Activated B cell treated with CpG ODN at 0.5 μM for 24 hours (primary cell): ENCODE measurements around the gene CCDC170. TPM values are rescaled to one million over a fixed set of nuclear protein-coding genes. Genes with fewer than 3 reads are reported as not detected.

ENCODE experiments used
- ATAC-seq: fragments of 200-7000 bp; cut with Tn5 transposase; one replicate; pipeline ENCODE4 v1.10.0; 2021; ENCODE audit warnings: low read depth, mild to moderate bottlenecking, moderate library complexity
- CTCF ChIA-PET: fragments of 350-600 bp; sonication (Branson Sonifier 250); formaldehyde crosslinking; loops from one replicate; lab custom pipeline; 2021; ENCODE audit warnings: antibody characterized with exemption; lab: Charles Lee
- POLR2A ChIA-PET: fragments of 350-600 bp; sonication (Branson Sonifier 250); formaldehyde crosslinking; loops from one replicate; lab custom pipeline; 2021; ENCODE audit warnings: antibody characterized with exemption; lab: Charles Lee
- DNase-seq: peaks from one replicate; pipeline ENCODE4 v3.0.0; 2022
- H3K27ac Mint-ChIP-seq: one replicate; pipeline ENCODE4 v1.8.0; 2020; ENCODE audit warnings: mixed read lengths
- H3K27me3 Mint-ChIP-seq: one replicate; pipeline ENCODE4 v1.8.0; 2021; ENCODE audit warnings: mixed read lengths
- H3K36me3 Mint-ChIP-seq: one replicate; pipeline ENCODE4 v1.8.0; 2021; ENCODE audit warnings: low read depth, mixed read lengths
- H3K4me1 Mint-ChIP-seq: one replicate; pipeline ENCODE4 v1.8.0; 2021; ENCODE audit warnings: mixed read lengths
- H3K4me3 Mint-ChIP-seq: one replicate; pipeline ENCODE4 v1.8.0; 2020; ENCODE audit warnings: mild to moderate bottlenecking, mixed read lengths
- H3K9me3 Mint-ChIP-seq: one replicate; pipeline ENCODE4 v1.8.0; 2020; ENCODE audit warnings: mixed read lengths
- intact Hi-C: fragments of 100-400 bp; cut with micrococcal nuclease; formaldehyde crosslinking; loops from one replicate; pipeline ENCODE4 v1.15.1; 2024
- total RNA-seq: library from RNA; stranded (reverse); gene quantifications from 2 replicates; pipeline ENCODE4 v1.2.3, GENCODE V29; 2022
- TF ChIP-seq, protein P1 (sequence below): fragments of 200-600 bp; IDR thresholded peaks from one replicate; pipeline ENCODE4 v1.8.0; 2022; ENCODE audit warnings: antibody characterized with exemption, mild to moderate bottlenecking

CCDC170 gene
- total RNA-seq, 1 donor from 2014 or later = not detected

DNA sequence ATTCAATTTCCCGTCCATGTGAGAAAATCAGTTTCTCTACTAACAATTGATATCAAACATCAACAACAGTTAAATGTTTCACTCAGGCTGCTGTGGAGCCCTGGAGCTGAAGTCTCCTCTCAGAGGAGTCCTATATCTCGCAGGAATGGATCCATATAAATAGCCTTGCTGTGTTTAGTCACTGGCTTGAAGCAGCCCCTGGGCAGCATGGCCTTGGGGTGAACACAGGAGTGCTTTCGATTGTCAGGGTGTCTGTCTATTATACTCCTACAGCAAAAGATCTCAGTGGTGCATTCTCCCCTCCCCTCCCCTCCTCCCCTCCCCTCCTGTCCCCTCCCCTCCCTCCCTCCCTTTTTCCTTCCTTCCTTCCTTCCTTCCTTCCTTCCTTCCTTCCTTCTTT, 141.9 kb downstream of the CCDC170 start:
- Mint-ChIP-seq H3K4me1 (no peaks in the 10 kb centered on the region), H3K9me3 (peaks cover 5% of the 10 kb centered on the region), H3K4me3 (no peak overlapping the region), H3K27ac (no peak overlapping the region), H3K27me3 (peaks cover 8% of the 10 kb centered on the region), H3K36me3 (no peaks in the 10 kb centered on the region)
- TF ChIP-seq, protein P1, sequence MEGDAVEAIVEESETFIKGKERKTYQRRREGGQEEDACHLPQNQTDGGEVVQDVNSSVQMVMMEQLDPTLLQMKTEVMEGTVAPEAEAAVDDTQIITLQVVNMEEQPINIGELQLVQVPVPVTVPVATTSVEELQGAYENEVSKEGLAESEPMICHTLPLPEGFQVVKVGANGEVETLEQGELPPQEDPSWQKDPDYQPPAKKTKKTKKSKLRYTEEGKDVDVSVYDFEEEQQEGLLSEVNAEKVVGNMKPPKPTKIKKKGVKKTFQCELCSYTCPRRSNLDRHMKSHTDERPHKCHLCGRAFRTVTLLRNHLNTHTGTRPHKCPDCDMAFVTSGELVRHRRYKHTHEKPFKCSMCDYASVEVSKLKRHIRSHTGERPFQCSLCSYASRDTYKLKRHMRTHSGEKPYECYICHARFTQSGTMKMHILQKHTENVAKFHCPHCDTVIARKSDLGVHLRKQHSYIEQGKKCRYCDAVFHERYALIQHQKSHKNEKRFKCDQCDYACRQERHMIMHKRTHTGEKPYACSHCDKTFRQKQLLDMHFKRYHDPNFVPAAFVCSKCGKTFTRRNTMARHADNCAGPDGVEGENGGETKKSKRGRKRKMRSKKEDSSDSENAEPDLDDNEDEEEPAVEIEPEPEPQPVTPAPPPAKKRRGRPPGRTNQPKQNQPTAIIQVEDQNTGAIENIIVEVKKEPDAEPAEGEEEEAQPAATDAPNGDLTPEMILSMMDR = no peak
- DNase-seq (no peak), ATAC-seq (no peak)
- POLR2A ChIA-PET = no interaction called here
- CTCF ChIA-PET = no interaction called here
- intact Hi-C loops = no loop called here

DNA sequence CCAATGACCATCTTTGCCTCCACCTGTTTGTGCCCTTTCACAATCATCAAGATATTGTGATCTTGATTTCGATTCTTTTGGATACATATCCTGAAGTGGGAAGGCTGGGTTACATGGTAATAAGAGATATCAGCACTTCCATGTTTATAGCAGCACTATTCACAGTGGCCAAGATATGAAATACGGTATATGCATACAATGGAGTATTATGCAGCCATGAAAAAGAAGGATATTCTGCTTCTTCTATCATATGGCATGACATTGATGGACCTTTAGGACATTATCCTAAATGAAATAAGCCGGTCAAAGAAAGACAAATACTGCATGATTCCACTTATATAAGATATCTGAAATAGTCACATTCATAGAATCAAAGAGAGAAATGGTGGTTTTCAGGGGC, 144.0 kb downstream of the CCDC170 start:
- ChIA-PET CTCF (no interaction called here), POLR2A (no interaction called here)
- Mint-ChIP-seq H3K27me3 (peaks cover 10% of the 10 kb centered on the region), H3K9me3 (peaks cover 5% of the 10 kb centered on the region), H3K4me1 (no peaks in the 10 kb centered on the region), H3K36me3 (no peaks in the 10 kb centered on the region), H3K4me3 (no peak overlapping the region), H3K27ac (no peak overlapping the region)
- intact Hi-C loops = no loop called here
- DNase-seq = no peak
- no peak for ATAC-seq
- TF ChIP-seq, protein P1 = no peak

DNA sequence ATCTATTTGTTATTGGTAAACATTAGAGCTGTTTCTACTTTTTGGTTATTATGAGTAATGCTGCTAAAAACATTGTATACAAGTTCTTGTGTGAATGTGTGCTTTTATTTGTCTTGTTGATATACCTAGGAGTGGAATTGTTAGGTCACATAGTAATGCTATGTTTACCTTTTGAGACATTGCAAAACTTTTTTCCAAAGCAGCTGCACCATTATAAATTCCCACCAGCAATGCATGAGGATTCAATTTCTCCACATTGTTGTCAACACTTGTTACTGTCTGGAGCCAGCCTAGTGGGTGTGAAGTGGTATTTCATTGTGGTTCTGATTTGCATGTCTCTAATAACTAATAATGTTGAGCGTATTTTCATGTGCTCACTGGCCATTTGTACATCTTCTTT, 145.9 kb downstream of the CCDC170 start:
- ChIA-PET POLR2A (no interaction called here), CTCF (no interaction called here)
- Mint-ChIP-seq H3K27ac (no peak overlapping the region), H3K9me3 (peaks cover 5% of the 10 kb centered on the region), H3K27me3 (peaks cover 8% of the 10 kb centered on the region), H3K4me1 (no peaks in the 10 kb centered on the region), H3K36me3 (no peaks in the 10 kb centered on the region), H3K4me3 (no peak overlapping the region)
- intact Hi-C loops = no loop called here
- TF ChIP-seq, protein P1 = no peak
- ATAC-seq = no peak
- no peak for DNase-seq

- Mint-ChIP-seq H3K4me3 (no peak overlapping the region), H3K4me1 (no peaks in the 10 kb centered on the region), H3K36me3 (no peaks in the 10 kb centered on the region), H3K27ac (no peak overlapping the region), H3K27me3 (peaks cover 6% of the 10 kb centered on the region), H3K9me3 (peaks cover 5% of the 10 kb centered on the region)
- ChIA-PET POLR2A (no interaction called here), CTCF (no interaction called here)
- ATAC-seq = no peak
- TF ChIP-seq, protein P1 = no peak
- DNase-seq = no peak
- intact Hi-C loops = no loop called here
These were observed 147.2 kb downstream of the CCDC170 start for GRCh38 chr6:151641028-151641427.

DNA sequence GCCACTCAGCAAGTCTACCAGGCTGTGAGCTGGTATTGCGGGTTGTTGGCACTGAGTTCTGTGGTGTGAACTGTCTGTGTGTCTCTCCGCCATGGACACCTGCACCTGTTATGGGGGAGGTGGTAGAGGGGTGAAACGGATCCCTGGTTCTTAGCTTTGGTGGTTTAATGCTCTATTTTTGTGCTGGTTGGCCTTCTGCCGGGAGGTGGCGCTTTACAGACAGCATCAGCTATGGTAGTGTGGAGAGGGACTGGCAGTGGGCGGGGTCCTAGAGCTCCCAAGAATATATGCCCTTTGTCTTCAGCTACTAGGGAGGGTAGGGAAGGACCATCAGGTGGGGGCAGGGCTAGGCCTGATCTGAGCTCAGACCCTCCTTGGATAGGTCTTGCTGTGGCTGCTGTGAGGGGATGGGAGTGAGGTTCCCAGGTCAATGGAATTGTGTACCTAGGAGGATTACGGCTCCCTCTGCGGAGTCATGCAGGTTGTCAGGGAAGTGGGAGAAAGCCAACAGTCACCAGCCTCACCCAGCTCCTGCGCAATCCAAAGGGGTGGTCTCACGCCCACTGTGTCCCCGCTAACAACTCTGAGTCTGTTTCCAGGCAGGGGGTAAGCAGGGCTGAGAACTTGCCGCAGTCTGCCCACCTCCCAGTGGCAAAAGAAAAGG, 154.3 kb downstream of the CCDC170 start:
- intact Hi-C loops = loop anchor here (1.0 kb wide), 1 partner anchor 620 kb away; no protein-coding TSS in a partner anchor
- DNase-seq (no peak), ATAC-seq (no peak)
- Mint-ChIP-seq H3K4me3 (no peak overlapping the region), H3K36me3 (no peaks in the 10 kb centered on the region), H3K27me3 (peaks cover 25% of the 10 kb centered on the region), H3K9me3 (no peaks in the 10 kb centered on the region), H3K4me1 (no peaks in the 10 kb centered on the region), H3K27ac (no peak overlapping the region)
- TF ChIP-seq, protein P1 = no peak
- CTCF ChIA-PET = no interaction called here
- POLR2A ChIA-PET = no interaction called here
